Forelimb muscle (tissue), 1 donor: ENCODE measurements around the gene HES7. TPM values are rescaled to one million over a fixed set of nuclear protein-coding genes. Genes with fewer than 3 reads are reported as not detected.
"Not testable (repeated sequence)": the region's sequence is repeated elsewhere in the genome, so short reads cannot be mapped to it uniquely, and the experiment has no call there.

ENCODE experiments used
- DNase-seq: peaks from one replicate; pipeline ENCODE4 v3.0.0-alpha.2; 2013; ENCODE audit warnings: low read depth
- polyA plus RNA-seq: library from polyadenylated mRNA; unstranded; fragments of 120-200 nt; gene quantifications from one replicate; pipeline ENCODE4 v1.2.1, GENCODE V29; 2013; ENCODE audit not compliant: insufficient read length

The HES7 gene
- polyA plus RNA-seq, result 0.08 TPM

DNA sequence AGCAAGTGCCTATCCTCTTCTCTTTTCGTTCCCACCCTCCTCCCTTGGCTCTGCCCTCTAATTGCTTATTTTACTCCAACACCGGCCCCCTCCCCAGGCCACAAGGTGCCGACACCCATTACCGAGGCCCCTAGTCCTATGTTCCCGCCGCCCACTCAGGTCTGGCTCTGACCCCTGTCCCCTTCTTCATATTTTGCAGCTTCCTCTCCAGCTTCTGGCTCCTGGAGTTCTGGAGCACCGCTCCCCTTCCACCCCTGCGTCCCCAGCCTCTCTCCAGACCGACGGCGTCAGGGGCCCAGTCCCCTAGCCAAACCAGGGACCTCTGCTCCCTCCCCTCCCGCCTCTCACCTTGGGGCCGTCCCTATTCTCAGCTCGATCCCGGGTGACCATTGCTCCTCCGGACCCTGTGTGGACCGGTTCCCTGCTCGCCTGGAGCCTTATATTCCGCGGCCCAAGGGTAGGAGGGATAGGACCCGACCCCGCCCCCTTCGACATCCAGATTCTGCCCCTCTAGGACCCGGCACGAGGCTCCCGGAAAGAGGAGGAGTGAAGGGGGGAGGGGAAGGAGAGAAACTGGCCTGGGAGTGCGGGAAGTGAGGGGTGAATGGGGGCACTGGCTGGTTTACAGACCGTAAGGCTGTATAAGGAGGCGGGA is at the start of gene HES7:
Gene HES7 (minus strand): TSS at position 412 of the 655 bp plus-strand sequence. CDS start 22 bp downstream, at position 390.
- no peak for DNase-seq

GRCh38 chr17:8173056-8173870 is 49.4 kb upstream of the HES7 start:
- DNase-seq, result peak; percentile 98

DNA sequence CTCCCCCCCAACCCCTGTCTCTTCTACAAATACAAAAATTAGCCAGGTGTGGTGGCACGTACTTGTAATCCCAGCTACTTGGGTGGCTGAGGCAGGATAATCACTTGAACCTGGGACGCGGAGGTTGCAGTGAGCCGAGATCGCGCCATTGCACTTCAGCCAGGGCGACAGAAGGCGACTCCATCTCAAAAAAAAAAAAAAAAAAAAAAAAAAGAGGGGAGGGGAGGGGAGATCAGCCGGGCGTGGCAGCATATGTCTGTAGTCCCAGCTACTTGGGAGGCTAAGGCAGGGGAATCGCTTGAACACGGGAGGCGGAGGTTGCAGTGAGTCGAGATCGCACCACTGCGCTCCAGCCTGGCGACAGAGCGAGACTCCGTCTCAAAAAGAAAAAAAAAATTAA is 46.3 kb upstream of the HES7 start:
- DNase-seq, result not testable (repeated sequence)

GRCh38 chr17:8167526-8167925 is 43.6 kb upstream of the HES7 start:
- no peak for DNase-seq

- no peak for DNase-seq
Observed at GRCh38 chr17:8166731-8167130, 42.8 kb upstream of the HES7 start.

GRCh38 chr17:8164815-8165131 is 40.9 kb upstream of the HES7 start:
- no peak for DNase-seq

- DNase-seq, result no peak
Observed at GRCh38 chr17:8163978-8164814, 40.3 kb upstream of the HES7 start.

DNA sequence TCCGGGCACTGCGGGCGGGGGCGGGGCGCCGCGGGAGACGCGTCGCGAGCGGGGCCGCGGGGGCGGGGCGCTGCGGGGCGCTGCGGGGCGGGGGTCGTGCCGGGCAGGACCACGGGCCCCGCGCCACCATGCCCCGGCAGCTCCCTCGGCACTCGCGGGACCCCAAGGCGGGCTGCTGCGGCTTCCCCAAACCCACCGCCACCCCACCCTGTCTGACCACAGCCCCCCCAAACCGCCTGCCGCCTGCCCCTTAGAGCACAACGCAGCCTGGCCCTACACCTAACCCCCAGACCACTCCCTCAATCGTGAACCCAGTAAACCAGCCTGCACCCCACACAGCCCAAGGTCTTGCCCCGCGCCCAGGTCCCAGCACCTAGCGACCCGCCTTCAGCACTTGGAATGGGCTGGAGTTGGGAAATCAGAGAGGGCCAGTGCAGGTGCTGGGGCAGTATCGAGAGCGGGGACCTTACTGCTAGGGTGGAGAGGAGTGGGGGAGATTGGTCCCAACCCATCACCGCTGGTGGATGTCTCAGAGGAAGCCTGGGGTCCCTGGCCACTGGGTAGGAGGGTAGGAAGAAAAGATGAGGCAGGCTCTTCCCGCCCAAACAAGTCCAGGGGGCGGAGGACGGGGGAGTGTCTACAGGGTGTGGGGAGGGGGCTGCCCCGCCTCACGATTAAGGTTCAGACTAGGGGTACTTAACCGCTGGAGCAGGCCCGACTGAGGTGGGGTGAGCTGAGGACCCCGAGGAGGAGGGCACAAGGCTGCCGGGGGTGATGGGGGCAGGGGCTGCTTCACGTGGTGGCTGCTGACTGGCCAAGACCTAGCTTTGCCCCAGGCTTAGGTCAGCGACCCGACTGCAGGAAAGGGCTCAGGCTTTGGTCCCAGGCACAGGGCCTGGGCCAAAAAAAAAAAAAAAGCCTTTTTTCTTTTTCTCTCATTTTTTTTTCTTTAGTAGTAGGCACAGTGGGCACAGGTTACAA is 39.4 kb upstream of the HES7 start:
- no peak for DNase-seq

DNA sequence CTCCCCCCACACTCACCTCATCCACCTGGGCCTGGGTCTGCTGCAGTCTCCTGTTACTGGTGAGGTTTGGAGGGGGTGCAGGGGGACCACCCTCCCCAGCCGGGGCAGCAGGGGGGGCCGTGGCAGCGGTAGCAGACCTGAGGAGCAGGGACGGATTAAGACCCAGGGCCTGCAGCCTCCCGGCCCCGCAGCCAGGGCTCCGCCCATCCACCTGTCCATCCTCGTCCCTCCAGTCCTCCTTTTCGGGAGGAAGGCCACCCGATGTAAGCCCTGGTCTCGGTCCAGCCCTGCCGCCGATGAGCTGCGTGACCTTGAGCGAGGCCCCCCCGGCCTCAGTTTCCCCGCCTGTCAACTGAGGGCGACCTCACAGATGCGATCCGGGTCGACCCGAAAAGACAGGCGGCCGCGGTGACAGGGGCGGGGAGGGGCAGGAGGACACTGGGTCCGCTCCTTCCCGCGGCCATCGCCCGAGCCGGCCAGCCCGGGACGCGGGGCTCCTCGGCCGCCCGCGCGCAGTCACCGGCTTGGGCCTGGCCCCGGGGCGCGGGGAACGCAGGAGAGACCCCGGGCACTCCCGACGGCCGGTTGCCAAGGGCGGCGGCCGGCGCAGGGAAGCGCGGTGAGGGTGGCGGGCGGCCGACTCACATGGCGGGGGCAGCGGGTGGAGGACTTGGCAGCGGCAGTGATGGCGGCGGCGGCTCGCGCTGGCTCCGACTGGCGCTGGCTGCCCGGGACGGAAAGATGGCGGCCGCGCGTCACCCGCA is 38.5 kb upstream of the HES7 start, which contains the start of gene VAMP2:
Gene VAMP2 (minus strand): TSS at position 716 of the 764 bp plus-strand sequence. CDS start 69 bp downstream, at position 647.
- no peak for DNase-seq

DNA sequence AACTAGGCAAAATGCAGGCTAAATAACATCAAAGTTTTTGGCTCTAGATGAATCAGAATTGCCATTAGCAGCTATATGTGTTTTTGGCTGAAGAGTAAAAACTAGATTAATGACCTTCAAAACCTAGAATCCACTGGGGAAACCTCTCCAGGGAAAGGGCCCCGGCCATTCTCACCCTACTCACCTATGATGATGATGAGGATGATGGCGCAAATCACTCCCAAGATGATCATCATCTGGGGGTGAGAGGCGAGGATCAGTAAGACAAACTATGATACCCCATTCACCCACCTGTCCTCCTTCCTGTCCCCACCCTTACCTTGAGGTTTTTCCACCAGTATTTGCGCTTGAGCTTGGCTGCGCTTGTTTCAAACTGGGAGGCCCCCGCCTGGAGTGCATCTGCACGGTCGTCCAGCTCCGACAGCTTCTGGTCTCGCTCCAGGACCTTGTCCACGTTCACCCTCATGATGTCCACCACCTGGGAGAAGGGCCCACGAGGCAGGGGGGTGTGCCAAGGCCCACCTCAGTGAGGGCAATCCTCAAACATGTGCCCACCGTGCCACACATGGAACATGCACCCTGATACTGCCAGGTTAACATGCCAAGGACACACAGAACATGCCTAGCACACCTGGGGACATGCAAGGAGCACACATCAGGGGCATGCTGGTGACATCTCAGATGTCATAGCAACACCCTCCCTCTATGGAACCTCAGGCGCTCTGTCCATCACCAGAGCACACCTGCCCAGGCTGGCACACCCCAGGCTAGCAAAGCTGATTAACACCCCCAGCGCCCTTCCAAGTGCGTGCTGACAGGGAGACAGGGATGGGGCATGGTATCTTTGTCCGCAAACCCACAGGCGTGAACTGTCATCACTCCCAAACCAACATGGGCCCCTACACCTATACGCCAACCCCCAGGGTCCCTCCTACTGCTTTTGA is 37.7 kb upstream of the HES7 start:
- DNase-seq, result no peak

GRCh38 chr17:8160741-8161221 is 36.9 kb upstream of the HES7 start:
- no peak for DNase-seq

DNA sequence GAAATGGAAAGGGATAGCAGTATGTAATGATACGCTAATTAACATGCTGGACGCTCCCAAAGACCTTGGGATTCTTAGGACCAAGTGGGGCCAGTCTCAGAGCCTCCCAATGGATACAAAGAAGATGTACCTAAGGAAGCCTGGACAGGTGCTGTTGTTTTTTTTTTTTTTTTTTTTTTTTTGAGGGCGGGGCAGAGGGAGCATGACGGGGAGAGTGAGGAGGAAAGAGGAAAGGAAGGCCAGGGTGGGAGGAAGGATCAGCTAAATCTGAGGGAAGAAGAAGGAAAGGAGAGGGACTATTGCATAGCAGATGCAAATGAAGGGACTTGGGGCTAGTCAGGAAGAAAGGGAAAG is 36.3 kb upstream of the HES7 start:
- no peak for DNase-seq

- DNase-seq, result no peak
Observed at GRCh38 chr17:8159459-8160223, 35.7 kb upstream of the HES7 start.

GRCh38 chr17:8159032-8159400 is 35.1 kb upstream of the HES7 start:
- DNase-seq, result no peak

DNA sequence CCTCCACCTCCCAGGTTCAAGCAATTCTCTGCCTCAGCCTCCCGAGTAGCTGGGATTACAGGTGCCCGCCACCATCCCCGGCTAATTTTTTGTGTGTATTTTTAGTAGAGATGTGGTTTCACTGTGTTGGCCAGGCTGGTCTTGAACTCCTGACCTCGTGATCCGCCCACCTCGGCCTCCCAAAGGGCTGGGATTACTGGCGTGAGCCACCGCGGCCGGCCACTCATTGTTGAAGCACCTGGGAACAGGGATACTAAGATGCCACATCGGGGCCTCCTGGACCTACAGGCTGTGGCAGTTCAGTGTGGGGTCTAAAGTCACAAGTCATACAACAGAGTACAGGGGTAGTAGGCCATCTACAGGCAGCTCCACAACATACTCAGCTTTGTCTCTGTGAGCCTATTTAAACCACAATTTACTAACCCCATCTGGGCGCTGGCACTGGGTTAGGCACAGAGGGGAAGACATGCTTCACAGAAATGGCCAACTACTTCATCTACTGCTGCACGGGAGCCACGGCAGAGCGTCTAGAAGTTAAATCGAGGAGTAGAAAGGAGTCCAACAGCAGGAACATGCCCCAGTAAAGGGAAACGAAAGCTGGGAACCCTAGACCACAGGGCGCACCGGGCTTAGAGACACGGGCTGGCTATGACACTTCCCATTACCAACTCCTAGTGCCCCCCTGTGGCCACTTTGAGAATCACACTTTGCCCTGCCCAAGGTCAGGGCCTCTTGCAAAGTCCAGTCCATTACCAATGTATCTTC is 34.5 kb upstream of the HES7 start:
- DNase-seq, result no peak

GRCh38 chr17:8156246-8156992 is 32.5 kb upstream of the HES7 start:
- peak; percentile 100 for DNase-seq

DNA sequence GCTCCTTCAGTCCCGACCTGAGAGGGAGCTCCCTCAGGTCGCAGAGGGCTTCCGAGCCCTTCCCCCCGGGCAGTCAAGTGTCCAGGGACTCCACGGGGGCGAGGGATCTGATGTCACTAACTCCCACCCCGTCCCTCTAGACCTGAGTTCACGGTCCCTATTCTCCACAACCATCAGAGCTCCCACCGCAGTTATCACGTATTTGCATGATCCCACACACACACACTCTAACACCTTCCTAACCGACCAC is 32.0 kb upstream of the HES7 start:
- DNase-seq, result no peak
